Endothelial cell of umbilical vein (primary cell): ENCODE data around the gene LAMC1.

Experiments used
- GATA2 ChIP-seq: IDR thresholded peaks from 2 replicates; pipeline ENCODE4 v1.7.0; 2011; ENCODE audit warnings: low read depth, mild to moderate bottlenecking, moderate library complexity, mixed read lengths, low read length; ENCODE audit not compliant: insufficient read length, insufficient read depth
- MAX ChIP-seq: IDR thresholded peaks from 2 replicates; pipeline ENCODE4 v1.6.1; 2011; ENCODE audit not compliant: insufficient read depth, insufficient read length
- POLR2A ChIP-seq: IDR thresholded peaks from 2 replicates; pipeline ENCODE4 v1.6.1; 2012; ENCODE audit warnings: low read depth, mild to moderate bottlenecking, control low read depth, low read length
- POLR2AphosphoS5 ChIP-seq: IDR thresholded peaks from 2 replicates; pipeline ENCODE4 v1.6.1; 2012; ENCODE audit warnings: low read depth, mild to moderate bottlenecking, control low read depth, low read length, moderate library complexity; ENCODE audit not compliant: insufficient read depth
- TF ChIP-seq, protein P1 (sequence below), 2 donors: IDR thresholded peaks; 1 replicate in 1 of 2; 2 replicates in 1 of 2; pipeline ENCODE4 v1.5.1; 2011; ENCODE audit warnings: low read length in 2 of 2, mild to moderate bottlenecking in 2 of 2, moderate library complexity in 2 of 2, control low read depth in 1 of 2, inconsistent platforms in 1 of 2, low read depth in 1 of 2; ENCODE audit not compliant: insufficient read depth in 1 of 2; ENCODE audit errors: extremely low read depth in 1 of 2

DNA sequence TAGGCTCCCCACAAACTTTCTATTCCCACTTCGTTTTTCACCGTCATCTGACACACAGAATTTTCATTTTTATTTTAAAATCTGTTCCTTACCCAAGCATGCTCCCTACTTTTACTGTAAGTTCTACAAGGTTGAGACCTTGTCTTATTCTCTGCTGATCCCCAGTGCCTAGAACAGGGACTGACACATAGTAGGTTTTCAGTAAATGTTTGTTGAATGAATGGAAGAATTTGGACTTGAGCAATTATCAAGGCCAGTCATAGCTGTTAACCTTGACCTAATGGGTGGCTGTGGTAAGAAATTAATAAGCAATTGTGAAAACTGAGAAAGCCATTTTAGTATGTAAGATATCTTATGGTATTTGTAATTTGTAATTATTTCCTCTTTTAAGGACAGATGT, 71.1 kb downstream of the LAMC1 start:
- TF ChIP-seq, protein P1, sequence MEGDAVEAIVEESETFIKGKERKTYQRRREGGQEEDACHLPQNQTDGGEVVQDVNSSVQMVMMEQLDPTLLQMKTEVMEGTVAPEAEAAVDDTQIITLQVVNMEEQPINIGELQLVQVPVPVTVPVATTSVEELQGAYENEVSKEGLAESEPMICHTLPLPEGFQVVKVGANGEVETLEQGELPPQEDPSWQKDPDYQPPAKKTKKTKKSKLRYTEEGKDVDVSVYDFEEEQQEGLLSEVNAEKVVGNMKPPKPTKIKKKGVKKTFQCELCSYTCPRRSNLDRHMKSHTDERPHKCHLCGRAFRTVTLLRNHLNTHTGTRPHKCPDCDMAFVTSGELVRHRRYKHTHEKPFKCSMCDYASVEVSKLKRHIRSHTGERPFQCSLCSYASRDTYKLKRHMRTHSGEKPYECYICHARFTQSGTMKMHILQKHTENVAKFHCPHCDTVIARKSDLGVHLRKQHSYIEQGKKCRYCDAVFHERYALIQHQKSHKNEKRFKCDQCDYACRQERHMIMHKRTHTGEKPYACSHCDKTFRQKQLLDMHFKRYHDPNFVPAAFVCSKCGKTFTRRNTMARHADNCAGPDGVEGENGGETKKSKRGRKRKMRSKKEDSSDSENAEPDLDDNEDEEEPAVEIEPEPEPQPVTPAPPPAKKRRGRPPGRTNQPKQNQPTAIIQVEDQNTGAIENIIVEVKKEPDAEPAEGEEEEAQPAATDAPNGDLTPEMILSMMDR (IDR thresholded peaks at IDR 0.05; ENCODE audit: extremely low read depth in 1 of 2, insufficient read depth in 1 of 2, low read depth in 1 of 2, low read length in 2 of 2): no peak
- no peak for TF ChIP-seq GATA2
- TF ChIP-seq POLR2A: no peak
- no peak for TF ChIP-seq POLR2AphosphoS5
- TF ChIP-seq MAX: no peak
